GM18858 (cell line): Measurements from ENCODE around the gene RBMS3.

Experiments used
- ATAC-seq: cut with Tn5 transposase; IDR thresholded peaks from one replicate; pipeline ENCODE4 v1.9.1; 2021; ENCODE audit not compliant: unreplicated experiment

Gene RBMS3

DNA sequence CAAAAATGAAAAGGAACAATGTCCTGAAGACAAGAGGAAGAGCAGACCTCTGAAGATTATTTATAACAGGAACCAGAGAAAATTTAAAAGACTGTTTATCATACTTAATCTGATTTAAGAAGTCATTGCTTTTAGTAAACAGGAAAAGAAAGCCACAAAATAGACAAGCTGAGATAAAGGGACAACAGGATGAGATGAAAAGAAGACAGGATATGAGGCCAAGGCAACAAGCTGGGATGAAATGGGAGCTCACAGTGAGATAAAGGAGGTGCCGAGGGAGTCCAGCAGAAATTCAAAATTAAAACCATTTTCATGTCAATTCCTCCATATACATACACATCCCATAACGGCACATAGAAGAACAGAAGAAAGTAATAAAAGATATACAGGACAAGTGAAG lies 277.0 kb downstream of the RBMS3 start:
- no peak for ATAC-seq

DNA sequence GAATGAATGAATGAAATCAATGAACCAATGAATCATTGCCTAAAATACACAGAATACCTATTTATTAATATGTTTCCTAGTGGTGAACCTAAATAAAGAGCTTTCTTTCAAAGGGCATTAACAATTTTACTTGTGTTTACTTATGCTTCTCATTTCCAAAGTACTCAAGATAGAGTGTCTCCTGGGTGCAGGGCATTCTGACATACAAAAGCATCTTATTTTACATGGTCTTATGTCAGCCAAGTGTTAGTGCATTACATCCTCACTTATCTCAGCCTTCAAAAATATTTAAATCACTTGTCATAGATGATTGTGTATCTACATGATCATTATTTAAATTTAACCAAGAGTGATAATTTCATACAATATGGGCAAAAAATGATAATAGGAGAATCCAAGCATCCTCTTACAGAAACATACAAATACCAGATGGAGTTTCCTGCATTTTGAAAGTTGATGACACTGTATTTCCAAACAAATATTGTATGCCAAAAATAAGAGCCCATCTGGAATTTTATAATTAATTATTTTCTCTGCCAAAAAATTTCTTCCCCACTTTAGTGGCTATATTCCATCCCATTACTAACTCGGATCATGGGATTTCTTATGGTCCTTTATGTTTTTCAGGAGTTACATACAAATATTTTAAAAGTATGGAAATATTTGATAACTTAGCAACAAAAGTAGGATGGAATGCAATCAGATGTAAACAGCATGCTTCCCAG lies 279.0 kb downstream of the RBMS3 start:
- ATAC-seq: no peak

DNA sequence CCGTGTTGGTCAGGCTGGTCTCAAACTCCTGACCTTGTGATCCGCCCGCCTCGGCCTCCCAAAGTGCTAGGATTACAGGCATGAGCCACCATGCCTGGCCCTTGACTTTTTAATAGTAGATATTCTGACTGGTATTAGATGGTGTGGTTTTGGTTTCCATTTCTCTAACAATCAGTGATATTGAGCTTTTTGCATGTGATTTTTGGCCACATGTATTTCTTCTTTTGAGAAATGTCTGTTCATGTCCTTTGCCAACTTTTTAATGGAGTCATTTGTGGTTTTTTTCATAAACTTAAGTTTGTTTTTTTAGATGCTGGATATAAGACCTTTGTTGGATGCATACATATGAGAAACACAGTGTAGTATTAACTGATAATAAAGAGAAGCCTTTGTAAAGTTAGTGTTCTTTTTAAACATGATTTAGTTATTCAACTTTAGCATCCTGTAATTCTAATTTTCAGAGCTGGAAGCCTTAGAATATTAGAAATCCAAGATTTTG lies 280.8 kb downstream of the RBMS3 start:
- ATAC-seq: no peak

DNA sequence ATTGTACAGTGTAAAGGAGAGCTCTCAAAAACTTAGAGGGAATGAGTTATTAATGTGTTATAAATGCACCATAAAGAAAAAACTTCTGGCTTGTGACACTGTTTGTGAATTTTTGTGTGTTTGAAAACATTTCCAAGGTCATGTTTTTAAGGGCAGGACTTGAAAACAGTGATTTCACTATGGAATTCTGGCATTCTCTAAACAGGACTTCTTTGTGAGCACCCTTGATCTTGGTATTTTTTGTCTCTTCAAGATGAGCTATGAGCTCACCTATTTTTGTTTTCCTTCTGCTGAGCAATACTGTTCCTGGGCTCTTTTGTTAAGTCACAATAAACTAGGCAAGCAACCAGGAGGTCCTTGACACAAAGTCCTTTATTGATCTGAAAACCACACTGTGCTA lies 284.4 kb downstream of the RBMS3 start:
- no peak for ATAC-seq

DNA sequence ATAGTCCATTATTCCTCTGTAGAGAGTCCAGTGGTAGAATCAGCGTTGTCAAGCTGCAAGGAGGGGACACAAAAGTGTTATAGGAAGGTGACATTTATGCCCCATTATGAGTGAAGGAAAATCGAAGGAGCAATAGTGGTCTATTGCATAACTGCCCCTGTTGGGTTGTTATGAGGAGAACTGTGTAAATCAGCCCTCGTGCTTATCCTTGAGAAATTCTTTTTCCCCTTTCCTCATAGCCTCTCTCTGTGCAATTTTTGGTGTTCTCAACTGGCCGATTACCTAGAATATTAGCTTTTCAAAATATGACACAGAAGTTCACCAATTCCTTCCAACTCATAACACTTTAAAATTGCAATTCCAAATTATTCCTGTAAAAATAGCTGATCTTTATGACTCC lies 286.6 kb downstream of the RBMS3 start:
- ATAC-seq: no peak

DNA sequence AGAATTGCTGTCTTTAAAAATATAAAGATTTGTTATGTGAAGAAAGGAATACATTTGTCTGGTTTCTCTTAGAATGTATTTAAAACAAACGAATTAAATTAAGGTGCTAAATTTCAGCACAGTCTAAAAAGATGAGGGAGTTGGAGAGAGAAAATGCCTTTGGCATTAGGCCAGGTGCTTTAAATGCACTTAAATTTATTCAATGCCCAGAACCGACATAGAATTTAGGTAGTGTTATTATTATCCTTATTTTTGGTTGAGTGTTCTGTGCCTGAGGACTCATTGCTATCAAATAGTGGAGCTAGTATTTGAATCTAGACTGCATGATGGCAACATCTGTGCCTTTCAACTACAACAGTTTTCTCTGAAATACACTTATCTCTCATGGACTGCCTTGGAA lies 287.5 kb downstream of the RBMS3 start:
- ATAC-seq: no peak

DNA sequence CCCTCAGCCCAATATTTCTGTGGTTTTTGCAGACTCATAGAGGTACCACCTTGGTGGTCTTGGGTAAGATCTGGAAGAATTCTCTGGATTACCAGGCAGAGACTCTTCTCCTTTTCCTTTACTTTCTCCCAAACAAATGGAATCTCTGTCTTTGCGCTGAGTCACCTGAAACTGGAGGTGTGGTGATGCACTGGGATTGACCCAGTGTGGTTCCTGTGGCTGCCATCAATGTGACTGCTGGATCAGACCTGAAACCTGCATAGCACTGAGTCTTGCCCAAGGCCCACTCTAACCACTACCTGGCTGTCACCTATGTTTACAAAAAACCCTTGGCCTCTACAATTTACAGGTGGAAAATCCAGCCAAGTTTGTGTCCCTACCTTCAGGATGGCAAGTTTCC lies 295.3 kb downstream of the RBMS3 start:
- ATAC-seq: no peak

DNA sequence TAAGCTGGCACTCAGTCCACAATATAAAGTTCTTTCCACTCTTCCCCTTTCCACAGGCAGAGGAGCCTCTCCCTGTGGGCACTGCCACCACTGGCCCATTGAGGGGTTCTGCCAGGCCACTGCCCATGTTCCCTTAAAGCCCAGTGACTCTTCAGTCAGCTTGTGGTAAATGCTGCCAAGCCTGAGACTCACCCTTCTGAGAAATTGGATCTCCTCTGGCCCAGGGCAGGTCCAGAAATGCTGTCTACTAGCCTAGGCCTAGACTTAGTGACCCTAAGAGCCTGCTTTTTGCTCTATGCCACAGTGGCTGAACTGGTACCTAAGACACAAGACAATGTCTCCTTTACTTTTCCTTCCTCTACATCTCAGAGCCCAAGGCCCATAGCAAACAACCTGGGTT lies 295.8 kb downstream of the RBMS3 start:
- no peak for ATAC-seq

DNA sequence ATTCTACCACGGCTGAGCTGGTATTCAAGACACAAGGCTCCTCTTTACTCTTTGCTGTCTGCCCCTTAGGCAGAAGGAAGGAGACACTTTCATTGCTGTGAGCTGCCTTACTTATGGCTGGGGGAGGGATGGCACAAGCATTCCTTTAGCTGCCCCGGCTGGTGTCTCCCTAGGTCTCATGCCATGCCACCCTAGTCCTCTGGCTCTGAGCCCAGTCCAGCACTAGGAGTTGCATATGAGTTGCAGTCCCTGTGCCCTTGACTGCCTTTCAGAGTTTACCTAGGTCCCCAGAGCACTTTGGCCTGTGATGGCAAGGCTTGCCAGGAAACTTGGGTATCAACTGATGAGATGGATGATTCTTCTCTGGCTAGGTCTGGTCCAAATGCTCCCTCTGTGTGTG lies 296.4 kb downstream of the RBMS3 start:
- ATAC-seq: no peak

DNA sequence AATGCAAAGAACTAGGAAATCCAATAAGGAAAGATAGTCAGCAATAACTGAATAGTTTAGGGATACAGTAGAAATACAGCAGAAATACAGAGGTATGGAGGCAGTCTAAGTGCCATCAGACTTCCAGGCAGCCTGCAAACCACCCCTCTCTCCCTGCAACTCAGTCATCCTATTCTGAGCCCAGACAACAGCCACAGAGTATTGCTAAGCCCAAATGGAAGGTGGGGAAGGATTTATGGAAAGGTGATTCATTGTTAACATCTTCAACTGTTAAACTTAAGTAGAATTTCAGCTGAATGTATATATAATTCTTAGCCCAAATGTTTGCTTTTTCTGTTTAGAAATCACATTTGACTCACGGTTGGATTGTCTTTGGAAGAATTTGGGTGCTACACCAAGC lies 300.4 kb downstream of the RBMS3 start:
- ATAC-seq: no peak

DNA sequence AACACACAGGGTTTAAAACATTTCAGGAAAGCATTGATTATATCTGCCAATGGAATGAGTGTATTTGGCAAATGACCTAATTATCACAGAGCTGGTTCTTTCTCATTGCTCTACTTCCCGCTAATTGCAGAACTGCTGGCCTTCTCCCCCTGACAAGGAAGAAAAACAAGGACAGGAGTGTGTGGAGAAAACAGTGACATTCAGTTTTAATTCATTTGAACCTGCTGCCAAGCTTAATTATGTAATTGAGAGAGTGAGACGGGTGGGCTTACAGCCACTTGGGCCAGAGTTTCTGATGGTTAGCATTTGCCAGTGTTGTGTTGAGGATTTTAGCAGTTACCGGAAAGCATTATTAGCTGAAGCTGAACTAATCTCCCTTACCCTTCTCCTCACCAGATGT lies 301.4 kb downstream of the RBMS3 start:
- ATAC-seq: no peak

DNA sequence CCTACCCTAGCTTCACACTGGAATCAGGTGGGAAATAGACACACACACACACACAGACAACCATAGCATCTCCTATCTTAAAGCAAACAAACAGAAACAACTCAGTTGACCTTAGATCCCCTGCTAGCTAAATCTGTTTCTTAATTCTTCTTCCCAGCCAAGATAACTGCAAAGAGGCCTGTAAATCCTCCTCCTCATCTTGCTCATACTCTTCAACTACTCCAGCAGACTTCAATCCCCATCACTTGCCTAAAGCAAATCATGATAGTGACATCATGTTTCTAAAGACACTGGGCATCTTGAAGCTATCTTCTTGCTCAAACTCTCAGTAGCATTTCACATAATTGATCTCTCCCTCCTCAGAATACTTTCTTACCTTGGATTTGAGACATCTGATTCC lies 303.0 kb downstream of the RBMS3 start:
- no peak for ATAC-seq

DNA sequence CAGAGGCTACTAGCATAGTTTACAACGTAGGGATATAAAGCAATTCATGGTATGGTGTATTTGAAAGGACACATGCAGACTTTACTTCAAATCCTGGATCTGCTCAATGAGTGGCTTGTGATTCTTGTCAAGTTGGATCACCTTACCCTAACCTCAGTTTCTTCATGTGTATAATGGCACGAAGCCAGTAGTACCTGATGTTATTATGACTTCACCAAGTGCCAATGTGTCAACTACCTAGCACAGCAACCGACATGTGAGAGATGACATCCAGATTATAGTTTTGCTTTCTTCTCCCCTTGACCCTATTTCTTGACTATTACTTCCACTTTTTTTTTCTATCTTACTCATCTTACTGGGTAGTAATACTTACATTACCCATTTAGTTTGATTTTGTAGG lies 304.5 kb downstream of the RBMS3 start:
- no peak for ATAC-seq

DNA sequence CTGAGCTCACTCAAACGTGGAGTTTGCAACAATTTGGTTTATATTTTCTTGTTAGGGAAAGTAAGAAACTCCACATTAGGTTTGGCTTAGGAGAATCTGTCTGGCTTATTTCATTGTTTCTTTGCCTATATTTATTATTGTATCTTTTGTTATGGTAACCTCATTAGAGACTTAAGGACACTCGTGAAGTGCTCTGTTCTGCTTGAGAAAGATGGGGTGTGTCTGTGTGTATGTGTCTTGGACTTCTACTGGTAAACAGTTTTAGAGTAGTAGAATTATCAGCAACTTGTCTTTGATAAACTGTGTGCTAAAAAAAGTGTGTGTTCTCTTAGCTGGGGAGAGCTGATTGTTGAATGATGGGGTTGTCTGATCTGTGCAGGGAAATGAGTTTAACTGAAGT lies 306.5 kb downstream of the RBMS3 start:
- no peak for ATAC-seq

DNA sequence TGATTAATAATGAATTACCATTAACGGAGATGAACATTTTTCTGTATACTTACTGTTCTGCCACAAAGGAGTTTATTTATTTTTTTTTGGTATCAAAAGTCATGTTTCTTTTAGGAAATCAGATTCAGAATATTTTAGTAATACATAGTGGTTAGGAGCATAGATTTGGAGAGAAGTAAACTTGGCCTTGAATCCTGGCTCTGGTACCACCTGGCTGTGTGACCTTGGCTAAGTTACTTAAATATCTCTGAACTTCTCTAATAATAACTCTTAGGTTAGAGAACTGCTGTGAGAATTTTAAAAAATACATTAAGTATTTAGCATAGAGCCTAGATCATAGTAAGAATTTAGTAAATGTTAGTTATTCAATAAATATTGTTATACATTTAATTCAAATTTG lies 309.1 kb downstream of the RBMS3 start:
- ATAC-seq: no peak

DNA sequence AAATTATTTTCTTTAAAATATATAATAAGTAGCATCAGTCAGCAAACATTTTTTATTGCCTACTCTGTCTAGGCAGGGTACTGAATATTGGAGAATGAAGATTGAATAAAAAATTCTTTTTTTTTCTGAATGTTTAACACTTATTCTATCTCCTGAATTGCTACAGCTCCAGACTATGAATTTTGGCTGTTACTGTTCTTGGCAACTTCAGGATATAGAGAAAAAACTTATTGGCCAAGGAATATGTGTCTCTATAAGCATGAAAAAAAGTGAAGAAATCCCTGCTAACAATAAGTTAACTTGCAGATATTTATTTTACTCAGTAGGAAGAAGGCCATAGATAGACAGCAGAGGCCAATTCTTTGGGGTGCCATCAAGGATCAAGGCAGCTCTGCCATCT lies 309.6 kb downstream of the RBMS3 start:
- no peak for ATAC-seq

DNA sequence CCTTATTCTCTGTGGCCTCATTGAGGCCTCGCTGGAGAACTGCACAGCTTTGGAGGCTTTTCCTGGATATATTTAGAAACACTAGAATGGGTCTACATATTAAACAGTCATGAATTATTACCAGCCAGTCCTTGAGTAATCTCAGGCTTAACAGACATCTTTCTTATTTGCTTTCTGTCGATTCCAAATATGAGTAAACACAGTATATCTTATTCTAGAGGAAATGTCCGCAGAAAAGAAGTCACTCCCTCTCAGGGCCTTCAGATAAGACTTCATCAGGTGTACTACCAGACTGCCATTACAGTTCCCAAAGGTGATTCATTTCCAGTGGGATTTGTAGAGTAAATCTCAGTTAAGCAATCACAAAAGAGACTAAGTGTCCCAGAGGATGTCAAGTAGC lies 310.7 kb downstream of the RBMS3 start:
- ATAC-seq: no peak

DNA sequence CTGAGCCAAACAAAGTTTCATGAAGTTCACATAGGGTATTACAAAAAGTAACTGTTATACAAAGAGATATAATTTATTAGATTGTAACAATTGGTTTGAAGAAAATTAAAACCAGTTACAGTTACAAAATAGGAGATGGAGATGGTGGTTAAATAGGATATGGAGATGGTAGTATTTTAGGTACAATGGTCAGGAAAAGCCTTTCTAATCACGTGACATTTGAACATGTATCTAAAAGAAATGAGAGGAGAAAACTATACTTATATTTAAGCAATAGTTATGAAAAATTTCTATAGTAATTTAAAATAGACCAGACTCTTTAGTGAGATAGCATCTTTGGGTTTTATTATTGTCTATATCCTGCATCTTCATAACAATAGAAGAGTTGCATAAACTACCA lies 312.9 kb downstream of the RBMS3 start:
- ATAC-seq: no peak

DNA sequence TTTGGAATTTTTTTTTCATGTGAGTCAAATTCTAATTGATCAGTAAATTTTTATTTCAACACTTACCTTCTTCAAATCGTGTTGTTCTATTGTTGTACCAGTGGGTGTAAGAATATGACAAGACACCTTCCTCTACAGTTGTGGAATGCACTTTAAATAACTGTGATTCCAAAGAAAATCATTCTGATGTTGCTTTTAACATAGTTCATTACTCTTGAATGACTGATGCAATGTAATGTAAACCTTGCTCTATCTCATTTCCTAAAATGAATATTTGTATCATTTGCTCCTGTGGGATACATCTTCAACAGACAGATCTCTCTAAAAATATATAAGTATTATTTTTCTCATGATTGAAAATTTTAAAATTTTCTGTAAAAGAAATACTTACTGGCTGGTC lies 313.4 kb downstream of the RBMS3 start:
- ATAC-seq: no peak

DNA sequence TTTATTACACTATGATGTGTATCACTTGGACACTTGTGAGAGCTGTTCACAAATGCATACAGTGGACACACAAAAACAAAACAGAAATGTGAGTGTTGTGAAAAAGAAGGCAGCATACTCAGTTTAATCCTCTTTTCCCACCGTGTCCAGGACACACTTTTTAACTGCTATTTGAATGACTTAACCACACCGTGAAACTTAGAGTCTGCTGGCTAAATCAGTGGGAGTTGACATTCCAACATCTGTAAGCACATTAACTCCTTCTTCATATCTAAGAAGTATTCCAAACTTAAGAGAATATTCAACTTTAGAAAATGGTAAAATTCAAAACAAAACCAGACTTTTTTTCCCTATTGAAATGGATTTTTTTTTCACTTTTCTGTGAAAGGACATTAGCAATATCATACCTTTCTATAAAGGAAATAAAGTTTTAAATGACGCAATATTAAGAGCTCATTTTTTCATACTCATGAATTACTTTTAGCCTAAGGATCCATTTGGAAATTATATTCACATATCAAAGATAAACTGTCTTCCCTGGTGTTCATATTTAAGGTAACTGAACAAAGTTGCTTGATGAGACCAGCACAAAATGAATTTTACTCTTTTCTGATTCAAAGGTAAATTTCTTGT lies 316.6 kb downstream of the RBMS3 start:
- no peak for ATAC-seq

DNA sequence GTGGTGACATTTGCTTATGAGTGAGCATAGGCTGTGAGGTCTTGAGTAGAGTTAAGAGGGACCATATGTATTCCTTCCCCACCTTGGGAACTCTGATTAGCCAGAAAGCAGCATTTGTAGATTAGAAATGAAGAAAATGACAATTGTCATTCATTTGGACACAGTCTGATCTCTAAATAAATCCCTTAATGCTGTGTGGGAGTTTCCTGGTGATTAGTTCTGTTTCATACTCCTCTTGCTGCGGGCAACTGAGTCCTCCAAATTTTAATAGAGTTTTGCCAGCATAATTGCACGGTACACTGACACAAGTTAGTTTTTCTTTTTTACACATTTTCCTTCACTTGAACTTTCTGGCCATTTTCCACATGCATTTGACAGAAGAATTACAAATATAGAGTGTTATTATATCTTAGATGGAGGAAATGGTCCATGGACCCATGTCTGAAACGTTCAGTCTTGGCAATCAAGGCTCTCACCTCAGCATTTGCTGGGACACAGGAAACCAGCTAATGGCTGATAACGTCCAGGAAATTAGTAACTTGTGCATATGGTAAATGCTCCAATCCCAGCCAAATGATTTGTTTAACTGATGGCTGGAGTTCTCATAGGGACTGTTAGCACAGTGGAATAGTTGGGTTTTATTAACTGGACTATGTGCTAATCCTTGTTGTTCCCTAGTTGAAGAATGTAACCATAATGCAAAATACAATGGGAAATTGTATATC lies 321.2 kb downstream of the RBMS3 start:
- ATAC-seq: no peak

DNA sequence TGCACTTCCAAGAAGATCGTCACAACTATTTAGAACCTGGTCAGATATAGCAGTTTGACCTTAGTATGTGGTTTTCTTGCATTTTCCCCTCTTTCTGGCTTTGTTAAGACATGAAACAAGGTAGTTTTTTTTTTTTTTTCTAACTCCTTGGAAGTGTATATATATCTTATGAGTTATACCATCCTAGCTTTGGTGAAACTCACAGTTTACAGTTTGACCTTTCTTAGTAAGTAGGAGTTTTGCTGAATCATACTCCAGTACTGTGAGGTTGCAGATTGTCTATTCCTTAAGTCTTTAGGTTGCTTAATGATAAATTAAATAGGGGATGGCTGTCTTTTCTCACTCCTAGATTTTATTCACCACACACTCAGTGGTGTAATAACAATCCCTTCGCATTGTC lies 325.0 kb downstream of the RBMS3 start:
- no peak for ATAC-seq
